Right ventricle myocardium superior (tissue), 1 donor: ENCODE data around the gene GPR15LG. TPM values are rescaled to one million over a fixed set of nuclear protein-coding genes. Genes with fewer than 3 reads are reported as not detected.

Experiments used
- ATAC-seq: fragments of 200-7000 bp; cut with Tn5 transposase; one replicate; pipeline ENCODE4 v1.9.1; 2020; ENCODE audit warnings: mild to moderate bottlenecking; ENCODE audit not compliant: poor library complexity
- DNase-seq: peaks from one replicate; pipeline ENCODE4 v3.0.0-alpha.2; 2020
- intact Hi-C: fragments of 100-400 bp; cut with DNase I; formaldehyde crosslinking; loops from one replicate; pipeline ENCODE4 v1.11.2; 2022
- total RNA-seq: library from RNA; stranded (reverse); fragmentation: NEBNext Ultra II Directional; extraction: Animal tissue kit (Norgen Biotek cat#: 25700); gene quantifications from one replicate; pipeline ENCODE4 v1.2.1, GENCODE V29; 2021
- donor health status: DM: no; HTN: yes; CAD: no; lungs with severe emphysema.

GPR15LG gene
- total RNA-seq, 1 donor from 2014 or later, result not detected

DNA sequence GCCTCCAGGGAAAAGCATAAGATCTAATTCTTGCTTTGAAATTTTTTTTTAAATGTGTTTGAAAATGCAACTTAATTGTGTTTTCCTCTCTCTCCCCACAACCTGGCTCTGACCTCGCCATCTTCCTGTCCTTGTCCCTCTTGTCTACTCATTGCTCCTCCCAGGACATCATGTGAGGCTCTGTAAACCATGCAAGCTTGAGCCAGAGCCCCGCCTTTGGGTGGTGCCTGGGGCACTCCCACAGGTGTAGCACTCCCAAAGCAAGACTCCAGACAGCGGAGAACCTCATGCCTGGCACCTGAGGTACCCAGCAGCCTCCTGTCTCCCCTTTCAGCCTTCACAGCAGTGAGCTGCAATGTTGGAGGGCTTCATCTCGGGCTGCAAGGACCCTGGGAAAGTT is 10.9 kb downstream of the GPR15LG start:
- intact Hi-C loops, result no loop called here
- DNase-seq (no peak), ATAC-seq (no peak)

GRCh38 chr10:84185526-84186175 is 12.1 kb downstream of the GPR15LG start:
- ATAC-seq, result no peak
- DNase-seq, result no peak
- intact Hi-C loops, result no loop called here

DNA sequence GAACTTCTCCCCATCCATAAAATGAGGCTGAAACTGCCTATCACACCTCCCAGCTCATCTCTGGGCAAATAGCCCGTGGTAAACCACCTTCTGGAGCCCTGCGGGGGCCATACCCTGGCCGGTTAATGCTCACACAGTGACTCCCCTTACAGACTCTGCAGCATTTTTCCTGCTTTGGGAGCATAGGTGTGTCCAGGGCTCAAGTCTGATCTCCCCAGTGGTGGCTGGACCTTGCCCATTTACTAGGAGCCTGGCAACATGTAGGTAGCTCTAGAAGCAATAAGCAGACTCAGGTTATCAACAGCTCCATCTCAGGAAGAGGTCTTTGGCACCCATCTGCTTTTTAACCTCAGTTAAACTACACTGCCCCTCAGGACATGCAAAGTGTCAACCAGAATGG is 15.2 kb downstream of the GPR15LG start:
- no peak for ATAC-seq
- intact Hi-C loops, result no loop called here
- DNase-seq, result no peak

DNA sequence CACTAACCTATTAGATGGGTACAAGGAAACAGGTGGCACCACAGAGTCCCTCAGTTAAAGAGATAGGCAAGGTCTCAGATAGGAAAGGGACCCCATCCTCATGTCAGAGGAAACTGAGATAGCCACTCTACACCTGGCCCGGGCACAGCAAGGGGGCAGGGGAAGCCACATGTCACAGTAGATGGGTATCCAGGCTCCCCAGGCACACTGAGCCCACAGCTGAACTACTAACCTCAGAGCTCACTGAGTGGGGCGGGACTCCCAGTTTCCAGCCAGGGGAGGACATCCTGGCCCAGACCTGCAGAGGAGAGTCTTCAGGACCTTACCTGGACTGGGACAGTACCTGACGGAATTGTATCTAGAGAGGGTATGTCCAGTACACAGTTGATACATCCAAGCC is 17.0 kb downstream of the GPR15LG start:
- no peak for ATAC-seq

DNA sequence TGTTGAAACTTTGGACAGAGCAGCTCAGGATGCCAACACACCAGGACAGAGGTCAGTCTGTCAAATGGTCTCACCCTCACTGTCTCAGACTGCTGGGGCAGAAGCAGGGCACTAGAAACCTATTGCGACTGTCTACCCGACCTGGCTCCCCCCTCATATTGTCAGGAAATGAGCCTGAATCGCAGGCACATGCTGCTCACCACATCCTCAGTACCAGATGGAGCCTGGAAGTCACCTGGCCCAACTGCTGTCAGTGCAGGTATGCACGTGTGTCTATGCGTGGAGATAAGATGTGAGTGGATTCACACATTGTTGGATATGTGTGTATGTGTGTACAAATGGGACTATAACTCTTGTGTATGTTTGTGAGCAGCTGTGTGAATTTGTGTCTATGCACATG is 17.5 kb downstream of the GPR15LG start:
- no peak for DNase-seq
- intact Hi-C loops, result no loop called here
- no peak for ATAC-seq

More for the DNA sequence above, 17.0 kb downstream of the GPR15LG start:
- DNase-seq, result no peak
- intact Hi-C loops, result no loop called here

- DNase-seq (no peak), ATAC-seq (no peak)
- intact Hi-C loops, result no loop called here
Measured at GRCh38 chr10:84193327-84193726, 19.7 kb downstream of the GPR15LG start.

DNA sequence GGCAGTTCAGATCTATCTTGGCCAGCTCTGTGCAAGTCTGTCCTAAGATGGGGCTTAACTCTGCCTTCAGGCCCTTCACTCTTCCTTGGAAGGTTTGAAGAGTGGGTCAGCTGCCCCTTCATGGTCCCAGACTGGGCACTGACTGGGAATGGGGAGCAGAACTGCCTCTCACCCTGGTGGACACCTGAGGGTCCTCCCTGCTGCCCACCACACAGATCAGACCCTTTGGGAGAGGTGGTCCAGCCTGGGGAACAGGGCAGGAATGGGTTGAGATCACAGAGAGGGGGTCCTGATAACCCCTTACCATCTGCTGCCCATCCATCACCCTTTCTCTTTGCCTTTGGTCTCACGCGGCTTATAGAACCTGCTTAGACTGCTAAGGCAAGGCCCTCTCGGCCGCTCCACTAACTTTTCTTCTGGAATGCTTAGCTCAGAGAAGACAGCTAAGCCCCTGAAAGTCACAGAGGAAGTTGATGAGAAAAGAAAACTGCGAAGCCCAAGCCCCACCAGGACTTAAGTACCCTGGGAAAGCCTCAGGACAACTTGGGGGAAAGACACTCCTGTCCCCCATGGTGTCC is 20.3 kb downstream of the GPR15LG start:
- ATAC-seq (no peak), DNase-seq (no peak)
- intact Hi-C loops, result no loop called here

GRCh38 chr10:84194424-84195043 is 20.9 kb downstream of the GPR15LG start, which contains the start of gene CDHR1:
CDHR1 (plus strand) TSS chr10:84194537; CDS start chr10:84194761, 224 bp downstream.
- ATAC-seq (peak; percentile 67), DNase-seq (peak; percentile 61)
- intact Hi-C loops, result no loop called here

- ATAC-seq (no peak), DNase-seq (no peak)
- intact Hi-C loops, result no loop called here
Measured at GRCh38 chr10:84195044-84195830, 21.6 kb downstream of the GPR15LG start.

- ATAC-seq (no peak), DNase-seq (no peak)
- intact Hi-C loops, result no loop called here
Measured at GRCh38 chr10:84196083-84196482, 22.5 kb downstream of the GPR15LG start.

- ATAC-seq (peak; percentile 86), DNase-seq (peak; percentile 65)
- intact Hi-C loops, result no loop called here
Measured at GRCh38 chr10:84196941-84197340, 23.3 kb downstream of the GPR15LG start.

- DNase-seq, result no peak
- intact Hi-C loops, result no loop called here
- no peak for ATAC-seq
Measured at GRCh38 chr10:84197643-84198042, 24.0 kb downstream of the GPR15LG start.

DNA sequence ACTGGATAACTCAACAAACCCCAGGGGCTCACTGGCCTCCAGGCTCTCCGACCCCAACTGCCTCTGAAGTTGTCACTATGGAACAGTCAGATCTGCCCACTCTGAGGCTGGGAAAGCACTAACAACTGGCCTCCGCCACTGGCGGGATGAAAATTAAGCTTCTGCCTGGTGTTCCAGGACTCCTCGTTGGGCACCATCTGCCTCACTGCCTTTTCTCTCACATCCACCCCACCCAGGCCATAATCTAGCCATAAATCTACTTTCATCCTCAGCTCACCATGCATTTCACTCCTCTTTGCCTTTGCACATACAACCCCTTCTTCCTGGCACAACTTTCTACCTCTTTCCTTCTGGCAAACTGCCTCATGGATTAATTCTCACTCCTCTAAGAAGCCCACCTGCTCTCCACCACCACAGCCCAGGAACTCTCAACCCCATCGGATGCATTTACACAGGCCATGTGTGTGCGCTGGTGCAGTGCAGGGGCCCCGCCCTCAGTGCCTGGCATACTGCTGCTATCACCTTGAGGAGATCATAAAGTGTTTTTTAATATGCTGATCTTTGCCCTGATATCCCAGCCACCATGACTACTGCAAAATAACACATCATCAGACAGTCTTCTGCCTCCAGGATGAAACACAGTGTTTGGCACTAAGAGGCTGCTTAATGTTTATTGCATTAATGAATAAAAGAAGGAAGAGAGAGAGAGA is 24.8 kb downstream of the GPR15LG start:
- DNase-seq (no peak), ATAC-seq (no peak)
- intact Hi-C loops, result no loop called here

DNA sequence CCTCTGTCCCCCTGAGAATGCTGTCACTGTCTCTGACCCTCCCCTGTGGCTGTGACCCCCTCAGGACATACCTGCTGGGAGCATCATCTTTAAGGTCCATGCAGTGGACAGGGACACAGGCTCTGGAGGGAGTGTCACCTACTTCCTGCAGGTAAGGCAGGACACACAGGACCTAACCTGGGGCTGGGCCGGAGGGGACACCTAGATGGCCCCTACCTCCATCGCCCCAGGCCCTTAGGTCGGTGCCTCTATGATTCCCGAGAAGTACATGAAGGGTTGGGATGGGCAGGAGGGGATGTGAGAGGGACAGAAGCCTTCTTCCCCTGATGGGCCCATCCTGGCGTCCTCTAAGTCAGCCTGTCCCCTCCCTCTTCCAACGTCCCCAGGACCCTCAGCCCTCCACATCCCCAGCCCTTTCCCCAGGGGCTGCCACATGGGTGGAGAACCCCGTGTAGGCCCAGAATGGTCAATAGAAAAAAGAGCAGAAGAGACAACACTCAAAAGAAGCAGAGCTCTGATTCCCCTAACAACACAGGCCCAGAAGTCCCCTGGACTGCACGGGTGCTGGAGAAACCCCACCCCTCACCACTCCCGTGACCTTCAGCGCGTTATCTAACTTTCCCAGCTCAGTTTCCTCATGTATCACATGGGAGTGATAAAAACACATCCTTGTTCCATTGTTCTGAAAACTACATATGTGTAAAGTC is 27.1 kb downstream of the GPR15LG start:
- DNase-seq, result no peak
- no peak for ATAC-seq
- intact Hi-C loops, result no loop called here

GRCh38 chr10:84201244-84201606 is 27.6 kb downstream of the GPR15LG start:
- no peak for ATAC-seq

GRCh38 chr10:84201682-84202081 is 28.1 kb downstream of the GPR15LG start:
- no peak for DNase-seq
- no peak for ATAC-seq
- intact Hi-C loops, result no loop called here

More at GRCh38 chr10:84201244-84201606, 27.6 kb downstream of the GPR15LG start:
- intact Hi-C loops, result no loop called here
- DNase-seq, result no peak

DNA sequence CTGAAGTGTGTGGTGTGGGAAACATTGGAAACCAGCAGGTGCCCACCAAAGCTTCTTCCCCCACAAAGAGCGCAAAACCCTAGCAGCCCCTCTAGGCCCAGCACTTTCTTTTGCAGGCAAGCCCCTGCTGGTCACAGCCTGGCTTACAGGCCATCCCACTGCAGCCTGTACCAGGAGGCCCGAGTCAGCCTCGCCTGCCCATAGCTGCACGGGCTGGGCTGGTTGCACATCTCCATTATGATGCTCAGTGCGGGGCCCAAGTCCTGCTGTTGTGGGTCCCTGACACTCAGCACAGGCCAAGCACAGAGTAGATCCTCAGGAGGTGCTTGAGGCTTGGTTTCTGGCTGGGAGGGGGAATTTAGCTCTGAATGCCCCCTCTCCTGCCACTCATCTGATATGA is 28.7 kb downstream of the GPR15LG start:
- intact Hi-C loops, result no loop called here
- no peak for DNase-seq
- no peak for ATAC-seq

DNA sequence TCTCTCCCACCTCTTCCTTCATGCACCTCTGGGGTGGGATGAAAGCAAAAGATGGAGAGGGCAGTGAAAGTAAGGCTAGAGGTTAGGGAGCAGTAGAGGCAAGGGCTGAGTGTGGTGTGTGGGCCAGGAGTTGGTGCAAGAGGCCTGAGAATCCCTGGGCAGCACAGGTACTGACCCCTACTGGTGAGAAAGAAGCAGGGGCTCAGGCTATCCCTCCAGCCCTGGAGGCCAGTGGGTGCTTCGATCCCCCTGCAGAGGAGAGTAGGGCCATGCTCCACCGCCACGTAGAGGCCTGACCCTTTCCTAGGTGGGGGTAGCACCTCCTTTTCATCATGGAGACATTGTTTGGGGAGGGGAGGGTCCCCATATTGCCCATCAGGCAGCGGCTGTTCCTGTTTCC is 30.5 kb downstream of the GPR15LG start:
- ATAC-seq (no peak), DNase-seq (no peak)
- intact Hi-C loops, result loop anchor here (2.0 kb wide), 1 partner anchor 55 kb away; no protein-coding TSS in a partner anchor
